C4-2B (cell line): ENCODE data around the gene OPALIN.
"Not testable (repeated sequence)": the region's sequence is repeated elsewhere in the genome, so short reads cannot be mapped to it uniquely, and the experiment has no call there.

Experiments
- H3K27ac ChIP-seq: fragments of 450-650 bp; 2 replicates; pipeline ENCODE4 v1.5.1; 2017
- CTCF ChIP-seq: fragments of 450-650 bp; conservative IDR thresholded peaks from 2 replicates; pipeline ENCODE4 v1.5.1; 2017; ENCODE audit warnings: mild to moderate bottlenecking
- ZFX ChIP-seq: fragments of 450-650 bp; IDR thresholded peaks from 2 replicates; pipeline ENCODE4 v1.6.1; 2017

OPALIN gene

GRCh38 chr10:96310321-96310669 is 48.5 kb downstream of the OPALIN start:
- TF ChIP-seq ZFX: no peak
- TF ChIP-seq CTCF: no peak
- no peak overlapping the region; the same call in 1 of the 2 replicates for H3K27ac ChIP-seq

- TF ChIP-seq CTCF (no peak), ZFX (no peak)
- H3K27ac ChIP-seq: no peak overlapping the region; the same call in 1 of the 2 replicates
Observed at GRCh38 chr10:96309628-96310320, 49.0 kb downstream of the OPALIN start.

GRCh38 chr10:96308854-96309253 is 49.9 kb downstream of the OPALIN start:
- H3K27ac ChIP-seq: not testable (repeated sequence)

- no peak overlapping the region for H3K27ac ChIP-seq
- TF ChIP-seq CTCF: no peak
- no peak for TF ChIP-seq ZFX
Observed at GRCh38 chr10:96306516-96306915, 52.3 kb downstream of the OPALIN start.

GRCh38 chr10:96305019-96305418 is 53.8 kb downstream of the OPALIN start:
- H3K27ac ChIP-seq: no peak overlapping the region
- TF ChIP-seq CTCF (no peak), ZFX (no peak)

GRCh38 chr10:96304230-96304629 is 54.6 kb downstream of the OPALIN start, which contains the start of gene DNTT:
TSS of gene DNTT (plus strand) at chr10:96304434. CDS start at chr10:96304498, 64 bp downstream.
- no peak within 1 kb of the TSS for H3K27ac ChIP-seq
- TF ChIP-seq CTCF (no peak), ZFX (no peak)

- TF ChIP-seq ZFX (no peak), CTCF (no peak)
Observed at GRCh38 chr10:96301616-96302015, 57.2 kb downstream of the OPALIN start.

GRCh38 chr10:96299383-96299782 is 59.4 kb downstream of the OPALIN start:
- no peak overlapping the region for H3K27ac ChIP-seq
- no peak for TF ChIP-seq CTCF
- TF ChIP-seq ZFX: no peak

More at GRCh38 chr10:96301616-96302015, 57.2 kb downstream of the OPALIN start:
- no peak overlapping the region for H3K27ac ChIP-seq
